RWPE1 (cell line): ENCODE measurements around the gene SIK3.
"Not testable (repeated sequence)": the region's sequence is repeated elsewhere in the genome, so short reads cannot be mapped to it uniquely, and the experiment has no call there.

ENCODE experiments used
- CTCF ChIA-PET: fragments of 350-600 bp; sonication (Branson Sonifier 250); formaldehyde crosslinking; extraction: SDS; loops from one replicate; lab custom pipeline; 2021; lab: Yijun Ruan, JAX
- POLR2A ChIA-PET: fragments of 400-600 bp; formaldehyde crosslinking; extraction: SDS; loops from one replicate; lab custom pipeline; 2020; ENCODE audit warnings: antibody characterized with exemption; ENCODE audit not compliant: low non-redundant PET; lab: Yijun Ruan, JAX
- DNase-seq: peaks from one replicate; pipeline ENCODE4 v3.0.0; 2012; ENCODE audit warnings: low spot score
- H3K27ac ChIP-seq: fragments of 450-650 bp; 2 replicates; pipeline ENCODE4 v1.5.1; 2017
- TF ChIP-seq, protein P1 (sequence below): fragments of 450-650 bp; conservative IDR thresholded peaks from 2 replicates; pipeline ENCODE4 v1.5.1; 2017; ENCODE audit warnings: low read depth, mild to moderate bottlenecking

Gene SIK3

GRCh38 chr11:117127171-117127901 lies 29.1 kb upstream of the SIK3 start:
- no peak overlapping the region for H3K27ac ChIP-seq
- TF ChIP-seq, protein P1, sequence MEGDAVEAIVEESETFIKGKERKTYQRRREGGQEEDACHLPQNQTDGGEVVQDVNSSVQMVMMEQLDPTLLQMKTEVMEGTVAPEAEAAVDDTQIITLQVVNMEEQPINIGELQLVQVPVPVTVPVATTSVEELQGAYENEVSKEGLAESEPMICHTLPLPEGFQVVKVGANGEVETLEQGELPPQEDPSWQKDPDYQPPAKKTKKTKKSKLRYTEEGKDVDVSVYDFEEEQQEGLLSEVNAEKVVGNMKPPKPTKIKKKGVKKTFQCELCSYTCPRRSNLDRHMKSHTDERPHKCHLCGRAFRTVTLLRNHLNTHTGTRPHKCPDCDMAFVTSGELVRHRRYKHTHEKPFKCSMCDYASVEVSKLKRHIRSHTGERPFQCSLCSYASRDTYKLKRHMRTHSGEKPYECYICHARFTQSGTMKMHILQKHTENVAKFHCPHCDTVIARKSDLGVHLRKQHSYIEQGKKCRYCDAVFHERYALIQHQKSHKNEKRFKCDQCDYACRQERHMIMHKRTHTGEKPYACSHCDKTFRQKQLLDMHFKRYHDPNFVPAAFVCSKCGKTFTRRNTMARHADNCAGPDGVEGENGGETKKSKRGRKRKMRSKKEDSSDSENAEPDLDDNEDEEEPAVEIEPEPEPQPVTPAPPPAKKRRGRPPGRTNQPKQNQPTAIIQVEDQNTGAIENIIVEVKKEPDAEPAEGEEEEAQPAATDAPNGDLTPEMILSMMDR = no peak
- ChIA-PET POLR2A (no interaction called here), CTCF (interaction anchor here (0.5 to 0.6 kb wide), 3 partner anchors 17 to 475 kb away, joined by 3 to 6 read pairs (median 3); partner anchors contain the start of gene PAFAH1B2)
- DNase-seq = no peak

- no peak for DNase-seq
- POLR2A ChIA-PET = no interaction called here
- TF ChIP-seq, protein P1 = no peak
- CTCF ChIA-PET = no interaction called here
- no peak overlapping the region for H3K27ac ChIP-seq
Observed at GRCh38 chr11:117126223-117126965, 28.2 kb upstream of the SIK3 start.

- CTCF ChIA-PET = no interaction called here
- TF ChIP-seq, protein P1 = no peak
- DNase-seq = no peak
- POLR2A ChIA-PET = no interaction called here
- H3K27ac ChIP-seq = no peak overlapping the region
Observed at GRCh38 chr11:117122556-117122955, 24.3 kb upstream of the SIK3 start.

DNA sequence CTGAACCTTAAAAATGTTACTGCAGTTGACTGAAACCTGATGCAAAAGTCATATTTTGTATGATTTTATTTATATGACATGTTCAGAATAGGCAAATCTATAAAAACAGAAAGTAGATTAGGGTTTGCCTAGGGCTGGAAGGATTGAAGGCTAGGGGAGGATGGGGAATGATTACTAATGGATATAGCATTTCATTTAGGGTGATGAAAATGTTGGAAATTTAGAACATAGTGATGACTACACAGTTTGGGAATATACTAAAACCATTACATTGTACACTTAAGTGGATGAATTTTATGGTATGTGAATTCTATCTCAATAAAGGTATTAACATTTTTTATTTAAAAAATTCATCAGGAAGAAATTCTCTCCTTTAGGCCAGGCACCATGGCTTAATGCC lies 22.9 kb upstream of the SIK3 start:
- POLR2A ChIA-PET = no interaction called here
- TF ChIP-seq, protein P1 = no peak
- DNase-seq = no peak
- CTCF ChIA-PET = no interaction called here
- no peak overlapping the region for H3K27ac ChIP-seq

- H3K27ac ChIP-seq = no peak overlapping the region
- DNase-seq = no peak
- POLR2A ChIA-PET = no interaction called here
- TF ChIP-seq, protein P1 = no peak
- CTCF ChIA-PET = interaction anchor here (0.6 to 0.8 kb wide), 2 partner anchors 197 to 230 kb away, joined by 3 to 4 read pairs; no protein-coding TSS in a partner anchor
Observed at GRCh38 chr11:117117681-117118080, 19.5 kb upstream of the SIK3 start.

GRCh38 chr11:117112939-117113338 lies 14.7 kb upstream of the SIK3 start:
- H3K27ac ChIP-seq, POLR2A ChIA-PET, CTCF ChIA-PET, DNase-seq: not testable (repeated sequence)

DNA sequence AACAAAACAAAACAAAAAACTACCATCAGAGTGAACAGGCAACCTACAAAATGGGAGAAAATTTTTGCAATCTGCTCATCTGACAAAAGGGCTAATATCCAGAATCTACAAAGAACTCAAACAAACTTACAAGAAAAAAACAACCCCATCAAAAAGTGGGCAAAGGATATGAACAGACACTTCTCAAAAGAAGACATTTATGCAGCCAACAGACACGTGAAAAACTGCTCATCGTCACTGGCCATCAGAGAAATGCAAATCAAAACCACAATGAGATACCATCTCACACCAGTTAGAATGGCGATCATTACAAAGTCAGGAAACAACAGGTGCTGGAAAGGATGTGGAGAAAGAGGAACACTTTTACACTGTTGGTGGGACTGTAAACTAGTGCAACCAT lies 14.3 kb upstream of the SIK3 start:
- CTCF ChIA-PET, POLR2A ChIA-PET, DNase-seq, H3K27ac ChIP-seq: not testable (repeated sequence)
